Activated CD4-positive, alpha-beta T cell treated with anti-CD3 and anti-CD28 coated beads for 48 hours (primary cell): ENCODE data around the gene PARD3.

Source experiments
- DNase-seq: peaks from one replicate; pipeline ENCODE4 v3.0.0-alpha.2; 2020

The PARD3 gene

GRCh38 chr10:34161777-34162370 lies 653.2 kb downstream of the PARD3 start:
- DNase-seq = no peak

- DNase-seq = no peak
These were observed 654.5 kb downstream of the PARD3 start for GRCh38 chr10:34160595-34160994.

DNA sequence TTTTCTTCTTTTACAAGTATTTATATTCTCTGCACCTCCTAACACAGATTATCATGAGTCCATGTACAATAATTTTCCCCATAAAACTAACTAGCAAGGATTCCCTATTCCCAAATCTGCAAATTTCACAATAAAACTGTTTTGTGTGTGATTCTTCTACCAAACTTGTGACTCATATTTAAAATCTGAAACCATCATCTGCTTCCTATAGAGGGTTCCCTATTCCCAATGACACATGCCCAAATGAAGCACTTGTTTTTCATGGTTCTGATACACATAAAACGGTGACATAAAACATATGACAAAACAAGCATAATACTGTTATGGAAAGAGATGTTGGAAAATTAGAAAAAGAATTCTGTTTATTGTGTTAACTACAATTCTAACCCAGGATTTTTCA lies 657.6 kb downstream of the PARD3 start:
- DNase-seq = no peak

- DNase-seq = no peak
These were observed 658.2 kb downstream of the PARD3 start for GRCh38 chr10:34156781-34157425.

DNA sequence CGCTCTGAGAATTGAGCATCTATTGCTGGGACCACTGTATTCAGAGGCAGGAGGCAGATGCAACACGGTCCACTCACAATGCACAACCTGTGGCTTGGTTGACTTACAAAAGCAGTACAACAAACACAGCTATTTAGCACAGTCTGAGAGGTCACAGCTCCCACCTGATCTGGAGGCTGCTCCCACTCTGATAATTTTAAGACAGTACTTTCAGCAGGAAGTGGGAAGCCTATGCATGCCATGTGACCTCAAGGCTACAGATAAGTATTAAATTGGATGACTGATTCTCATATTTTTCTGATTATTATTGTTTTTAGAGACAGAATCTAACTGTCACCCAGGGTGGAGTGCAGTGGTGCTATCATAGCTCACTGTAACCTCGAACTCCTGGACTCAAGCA lies 659.3 kb downstream of the PARD3 start:
- no peak for DNase-seq

DNA sequence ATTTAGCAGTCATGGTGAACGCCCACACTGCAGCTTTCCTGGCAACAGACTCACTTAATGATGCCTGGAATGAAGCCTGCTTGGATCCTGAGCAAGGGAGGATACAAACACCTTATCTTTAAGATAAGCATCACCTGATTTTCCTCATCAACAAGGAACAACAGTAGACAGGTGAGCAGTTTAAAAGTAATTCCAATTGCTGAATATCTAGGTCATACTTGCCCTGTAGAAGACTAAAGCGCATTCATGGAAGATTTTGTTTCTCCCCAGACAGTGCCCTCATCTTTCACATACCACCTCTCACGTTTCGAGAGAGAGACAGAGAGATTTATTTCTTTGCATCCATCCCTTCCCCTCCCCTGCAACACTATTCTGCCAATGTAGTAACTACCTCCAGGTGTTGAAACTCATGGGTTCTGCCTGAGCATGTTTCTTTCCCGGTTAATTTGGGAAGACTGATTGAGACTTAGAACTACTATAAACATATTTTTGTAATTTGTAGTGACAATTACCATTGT lies 660.7 kb downstream of the PARD3 start:
- DNase-seq = no peak

DNA sequence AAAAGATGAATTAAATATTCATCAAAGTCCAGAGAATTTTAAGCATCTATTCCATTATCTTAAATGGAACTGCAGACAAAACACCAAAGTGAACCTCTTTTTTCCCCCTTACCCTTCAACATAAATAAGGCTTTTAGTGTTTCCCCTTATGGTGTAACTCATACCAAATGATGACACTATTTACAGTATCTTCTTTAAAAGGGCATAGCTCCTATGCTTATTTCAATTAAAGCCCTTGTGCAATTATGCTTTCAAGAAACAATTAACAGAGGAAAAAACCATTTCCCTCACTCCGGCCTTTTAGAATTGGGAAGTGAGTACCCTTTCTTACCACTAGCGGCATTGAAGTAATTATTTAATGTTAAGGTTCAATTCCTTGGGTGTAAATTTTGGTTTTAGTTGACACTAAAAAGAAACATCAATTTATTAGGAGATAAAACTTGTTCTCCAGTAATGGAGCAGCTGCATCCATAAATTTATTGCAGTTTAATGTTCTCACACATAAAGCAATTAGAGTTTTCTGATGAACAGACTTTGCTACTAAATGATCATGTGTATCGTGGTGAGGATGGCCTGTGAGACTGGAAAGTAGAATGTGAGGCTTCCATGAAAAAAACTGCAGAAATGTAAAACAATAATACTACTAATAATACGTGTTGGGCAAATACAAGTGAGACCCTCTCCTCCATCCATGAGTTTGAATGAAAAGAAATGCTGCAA lies 661.3 kb downstream of the PARD3 start:
- DNase-seq = no peak

GRCh38 chr10:34152434-34152833 lies 662.7 kb downstream of the PARD3 start:
- DNase-seq = no peak

GRCh38 chr10:34151931-34152330 lies 663.2 kb downstream of the PARD3 start:
- DNase-seq = no peak

DNA sequence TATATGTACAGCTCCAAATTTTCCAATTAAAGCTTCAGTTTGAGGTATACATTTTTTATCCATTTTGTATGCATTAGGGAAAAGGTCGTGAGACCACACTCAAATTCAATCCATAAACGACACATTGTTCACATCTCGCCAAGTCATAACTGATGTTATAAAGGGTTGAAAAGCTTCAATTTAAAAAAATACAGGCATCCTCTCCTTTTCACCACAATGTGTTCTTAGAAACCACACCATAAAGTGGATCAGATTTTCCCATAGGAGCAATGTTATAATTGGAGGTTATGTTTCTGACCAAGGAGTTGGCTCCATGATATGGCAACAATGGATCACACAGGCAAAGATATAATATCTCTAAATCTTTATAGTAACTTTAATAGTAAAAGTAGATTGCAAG lies 663.6 kb downstream of the PARD3 start:
- DNase-seq = no peak

DNA sequence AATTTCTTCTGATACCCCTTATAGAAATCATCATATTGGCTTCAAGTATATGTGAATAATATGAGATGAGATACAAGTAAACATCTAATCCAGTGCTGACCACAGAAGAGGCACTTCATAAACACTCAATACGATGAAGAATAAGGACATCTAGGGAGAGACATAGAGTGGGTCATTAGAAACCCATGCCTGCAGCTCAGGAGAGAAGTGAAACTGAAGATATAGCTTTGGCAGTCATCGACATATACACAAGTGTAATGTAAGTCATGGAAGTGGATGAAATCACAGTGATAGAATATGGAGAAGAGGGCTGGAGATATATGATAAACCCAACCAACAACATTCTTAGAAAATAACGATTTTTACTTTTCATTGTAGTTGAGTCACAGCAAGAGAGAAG lies 665.0 kb downstream of the PARD3 start:
- no peak for DNase-seq

GRCh38 chr10:34148305-34148657 lies 666.8 kb downstream of the PARD3 start:
- no peak for DNase-seq

DNA sequence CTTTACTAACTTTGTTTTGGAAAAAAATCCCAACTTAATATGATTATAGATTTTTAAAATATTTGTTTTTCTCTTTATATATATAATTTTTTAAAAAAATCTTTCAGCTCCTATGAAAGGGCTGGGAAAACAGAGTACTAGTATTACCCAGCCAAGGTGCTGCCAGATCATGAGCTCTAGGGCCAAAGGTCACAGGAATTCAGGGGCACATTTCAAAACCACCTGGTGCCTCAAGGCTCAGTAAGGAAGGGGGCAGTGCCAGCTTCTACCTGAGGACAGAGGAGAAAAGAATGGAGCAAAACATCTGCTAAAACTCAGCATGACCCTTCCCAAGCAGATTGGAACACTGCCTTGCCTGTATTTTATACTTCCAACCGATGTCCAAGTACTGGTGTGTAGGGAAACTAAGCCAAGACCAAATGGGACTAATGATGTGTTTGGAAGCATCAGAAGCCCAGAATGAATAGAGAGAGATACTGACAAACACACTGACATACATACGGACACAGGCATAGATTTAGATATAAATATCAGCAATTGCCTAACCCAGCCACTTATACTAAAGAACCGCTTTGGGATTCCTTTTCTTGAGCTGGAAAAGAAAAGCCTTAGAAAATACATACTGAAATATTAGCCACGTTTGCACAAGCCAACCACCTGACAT lies 667.3 kb downstream of the PARD3 start:
- no peak for DNase-seq

GRCh38 chr10:34145715-34146114 lies 669.4 kb downstream of the PARD3 start:
- no peak for DNase-seq

DNA sequence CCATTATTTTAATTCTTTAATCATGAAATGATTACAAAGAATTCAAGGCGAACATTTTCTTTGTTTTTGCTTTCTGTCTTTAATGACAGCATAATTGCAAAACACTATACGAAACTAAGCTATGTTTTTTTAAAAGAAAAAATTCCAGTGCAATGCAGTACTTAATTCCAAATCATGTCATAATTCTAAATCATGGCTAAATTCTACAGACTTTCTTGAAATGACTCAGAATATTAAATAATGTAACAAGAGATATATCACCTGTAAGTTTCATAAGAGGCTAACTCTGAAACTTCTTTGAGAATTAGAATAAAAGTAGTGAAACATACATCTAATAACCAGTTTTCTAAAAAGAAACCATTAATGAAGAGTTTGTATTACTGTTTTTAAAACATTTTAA lies 671.6 kb downstream of the PARD3 start:
- DNase-seq = no peak

GRCh38 chr10:34141032-34141680 lies 673.9 kb downstream of the PARD3 start:
- no peak for DNase-seq

GRCh38 chr10:34139559-34139958 lies 675.5 kb downstream of the PARD3 start:
- no peak for DNase-seq

- no peak for DNase-seq
These were observed 677.1 kb downstream of the PARD3 start for GRCh38 chr10:34137955-34138354.

DNA sequence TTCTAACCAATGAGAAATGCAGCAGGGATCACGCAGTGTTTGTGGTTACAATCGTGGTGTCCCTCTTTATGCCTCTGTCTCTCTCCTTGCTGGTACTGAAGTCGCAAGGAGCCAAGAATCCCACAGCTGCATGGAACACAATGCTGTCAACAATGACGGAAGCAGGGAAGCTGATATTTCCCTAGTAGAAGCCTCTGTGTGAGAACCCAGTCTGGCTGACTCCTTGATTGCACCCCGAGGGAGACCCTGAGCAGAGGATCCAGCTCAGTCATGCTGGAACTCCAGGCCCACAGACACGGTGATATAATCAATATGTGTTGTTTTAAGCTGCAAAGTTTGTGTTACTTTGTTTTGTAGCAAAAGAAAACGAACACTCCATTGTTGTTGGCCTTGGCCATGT lies 677.9 kb downstream of the PARD3 start:
- DNase-seq = no peak

- no peak for DNase-seq
These were observed 679.6 kb downstream of the PARD3 start for GRCh38 chr10:34135515-34135914.

DNA sequence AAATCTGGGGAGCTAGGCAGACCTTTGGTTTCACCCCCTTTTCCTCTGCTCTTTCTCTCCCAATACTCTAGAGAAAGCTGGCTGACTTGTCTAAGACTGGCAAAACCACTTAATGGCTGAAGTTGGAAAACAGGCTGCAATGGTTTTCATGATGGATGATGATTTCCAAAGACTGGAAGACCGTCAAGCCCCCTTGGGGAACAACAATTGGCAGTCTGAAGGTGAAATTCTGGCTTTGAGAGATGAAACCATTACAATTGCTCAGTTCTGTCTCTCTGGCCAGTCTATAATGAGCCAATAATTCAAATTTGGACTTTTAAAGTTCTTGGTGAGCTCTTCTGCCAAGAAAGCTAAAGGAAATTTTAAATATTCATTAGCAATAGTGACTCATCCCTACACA lies 680.5 kb downstream of the PARD3 start:
- no peak for DNase-seq

GRCh38 chr10:34133406-34133805 lies 681.7 kb downstream of the PARD3 start:
- DNase-seq = no peak

DNA sequence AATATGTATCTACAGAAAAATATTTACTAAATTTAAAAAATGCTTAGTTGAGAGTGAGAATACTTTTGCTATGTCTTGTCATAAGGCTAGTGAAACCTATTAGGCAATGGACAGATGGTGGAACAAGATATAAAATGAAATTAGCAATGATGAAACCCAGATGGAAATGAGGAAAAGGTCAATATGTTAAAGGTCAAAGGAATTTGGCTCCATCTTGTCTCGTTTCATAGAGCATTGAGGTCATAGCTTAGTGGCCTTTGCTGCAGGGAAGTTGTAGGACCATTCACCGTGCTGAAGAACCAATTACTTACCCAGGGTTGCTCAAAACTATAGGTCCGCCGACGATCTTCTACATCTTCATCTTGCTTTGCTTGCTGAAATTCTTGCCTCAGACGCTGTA lies 683.9 kb downstream of the PARD3 start:
- DNase-seq = no peak
